H9 (cell line): ENCODE data around the gene SNED1. TPM values are rescaled to one million over a fixed set of nuclear protein-coding genes. Genes with fewer than 3 reads are reported as not detected.

Experiments used
- DNase-seq: peaks from one replicate; pipeline ENCODE4 v3.0.0-alpha.2; 2017
- H2AFZ ChIP-seq: one replicate; pipeline ENCODE4 v1.6.1; 2013; ENCODE audit warnings: mild to moderate bottlenecking, low read length, control low read depth, moderate library complexity
- H2AK5ac ChIP-seq: 2 replicates; pipeline ENCODE4 v1.6.1; 2013; ENCODE audit warnings: low read length, control low read depth, mixed read lengths; ENCODE audit not compliant: insufficient read length
- H2BK120ac ChIP-seq: one replicate; pipeline ENCODE4 v1.6.1; 2013; ENCODE audit warnings: low read depth, mild to moderate bottlenecking, low read length, control low read depth, inconsistent platforms; ENCODE audit not compliant: poor library complexity, severe bottlenecking
- H2BK12ac ChIP-seq: 2 replicates; pipeline ENCODE4 v1.6.1; 2013; ENCODE audit warnings: low read length, control low read depth, mixed read lengths, low read depth; ENCODE audit not compliant: insufficient read length
- H2BK15ac ChIP-seq: 2 replicates; pipeline ENCODE4 v1.6.1; 2013; ENCODE audit warnings: low read depth, low read length, control low read depth
- H2BK20ac ChIP-seq: one replicate; pipeline ENCODE4 v1.6.1; 2013; ENCODE audit warnings: low read depth, mild to moderate bottlenecking, low read length, control low read depth, inconsistent platforms; ENCODE audit not compliant: poor library complexity, severe bottlenecking
- H2BK5ac ChIP-seq: 2 replicates; pipeline ENCODE4 v1.6.1; 2013; ENCODE audit warnings: low read length, control low read depth, mixed read lengths; ENCODE audit not compliant: insufficient read length
- H3K14ac ChIP-seq: 2 replicates; pipeline ENCODE4 v1.6.1; 2013; ENCODE audit warnings: low read length, control low read depth; ENCODE audit not compliant: insufficient read depth
- H3K18ac ChIP-seq: 2 replicates; pipeline ENCODE4 v1.6.1; 2013; ENCODE audit warnings: low read depth, mild to moderate bottlenecking, mixed read lengths, low read length, control low read depth; ENCODE audit not compliant: insufficient read length
- H3K23ac ChIP-seq: 2 replicates; pipeline ENCODE4 v1.6.1; 2013; ENCODE audit warnings: low read length, control low read depth, mixed read lengths, low read depth; ENCODE audit not compliant: insufficient read length
- H3K23me2 ChIP-seq: 2 replicates; pipeline ENCODE4 v1.6.1; 2013; ENCODE audit warnings: low read depth, mild to moderate bottlenecking, mixed read lengths, low read length, control low read depth; ENCODE audit not compliant: insufficient read length, poor library complexity, severe bottlenecking
- H3K27ac ChIP-seq: 2 replicates; pipeline ENCODE4 v1.5.1; 2013; ENCODE audit warnings: low read length, control low read depth, mixed read lengths, low read depth; ENCODE audit not compliant: insufficient read length
- H3K27me3 ChIP-seq: 2 replicates; pipeline ENCODE4 v1.6.1; 2013; ENCODE audit warnings: low read length, control low read depth, inconsistent platforms; ENCODE audit not compliant: insufficient read depth
- H3K4ac ChIP-seq: 2 replicates; pipeline ENCODE4 v1.6.1; 2013; ENCODE audit warnings: low read depth, mild to moderate bottlenecking, control low read depth, inconsistent platforms, low read length, moderate library complexity
- H3K4me1 ChIP-seq: 2 replicates; pipeline ENCODE4 v1.6.1; 2013; ENCODE audit warnings: low read length, control low read depth, inconsistent platforms; ENCODE audit not compliant: insufficient read depth
- H3K4me2 ChIP-seq: 2 replicates; pipeline ENCODE4 v1.6.1; 2013; ENCODE audit warnings: low read length, control low read depth, mixed read lengths; ENCODE audit not compliant: insufficient read length, insufficient read depth
- H3K56ac ChIP-seq: 2 replicates; pipeline ENCODE4 v1.6.1; 2013; ENCODE audit warnings: low read depth, mild to moderate bottlenecking, mixed read lengths, low read length, control low read depth; ENCODE audit not compliant: insufficient read length
- H3K79me1 ChIP-seq: 2 replicates; pipeline ENCODE4 v1.6.1; 2013; ENCODE audit warnings: low read depth, mild to moderate bottlenecking, moderate library complexity, low read length, control low read depth, inconsistent platforms; ENCODE audit not compliant: insufficient read depth, poor library complexity, severe bottlenecking
- H3K79me2 ChIP-seq: 2 replicates; pipeline ENCODE4 v1.6.1; 2013; ENCODE audit warnings: low read length, control low read depth, inconsistent platforms; ENCODE audit not compliant: insufficient read depth
- H3K9ac ChIP-seq: 2 replicates; pipeline ENCODE4 v1.6.1; 2013; ENCODE audit warnings: low read length, control low read depth, mixed read lengths; ENCODE audit not compliant: insufficient read length; ENCODE audit errors: extremely low read depth
- H3K9me3 ChIP-seq: one replicate; pipeline ENCODE4 v1.6.1; 2013; ENCODE audit warnings: low read depth, low read length, inconsistent platforms; ENCODE audit not compliant: control insufficient read depth
- H3T11ph ChIP-seq: one replicate; pipeline ENCODE4 v1.6.1; 2013; ENCODE audit warnings: mild to moderate bottlenecking, low read length, control low read depth, inconsistent platforms
- H4K20me1 ChIP-seq: one replicate; pipeline ENCODE4 v1.6.1; 2013; ENCODE audit not compliant: control insufficient read depth, insufficient read length, insufficient read depth
- H4K5ac ChIP-seq: 2 replicates; pipeline ENCODE4 v1.6.1; 2013; ENCODE audit warnings: low read depth, mild to moderate bottlenecking, mixed read lengths, low read length, control low read depth; ENCODE audit not compliant: insufficient read length
- H4K8ac ChIP-seq: replicated peaks from 2 replicates; pipeline ENCODE4 v1.6.1; 2013; ENCODE audit warnings: low read length, control low read depth, mixed read lengths, low read depth; ENCODE audit not compliant: insufficient read length
- H4K91ac ChIP-seq: 2 replicates; pipeline ENCODE4 v1.6.1; 2013; ENCODE audit warnings: low read depth, mild to moderate bottlenecking, moderate library complexity, mixed read lengths, low read length, control low read depth; ENCODE audit not compliant: insufficient read length
- H3K27ac Mint-ChIP-seq, 3 experiments: 2 replicates in 2 of 3; 3 replicates in 1 of 3; pipeline ENCODE4 v1.8.0; 2020 to 2021; ENCODE audit warnings: mixed read lengths in 3 of 3, mild to moderate bottlenecking in 1 of 3, moderate library complexity in 1 of 3
- H3K27me3 Mint-ChIP-seq: 2 replicates; pipeline ENCODE4 v1.8.0; 2021; ENCODE audit warnings: low read depth, mild to moderate bottlenecking, moderate library complexity, mixed read lengths
- H3K36me3 Mint-ChIP-seq, 3 experiments: 2 replicates in 2 of 3; 3 replicates in 1 of 3; pipeline ENCODE4 v1.8.0; 2020 to 2021; ENCODE audit warnings: low read depth in 3 of 3, mixed read lengths in 3 of 3; ENCODE audit not compliant: insufficient read depth in 1 of 3
- H3K4me1 Mint-ChIP-seq, 2 experiments: 2 replicates each; pipeline ENCODE4 v1.8.0; 2020; ENCODE audit warnings: mixed read lengths in 2 of 2
- H3K4me3 Mint-ChIP-seq, 2 experiments: 2 replicates in 1 of 2; 3 replicates in 1 of 2; pipeline ENCODE4 v1.8.0; 2020 to 2021; ENCODE audit warnings: mild to moderate bottlenecking in 2 of 2, mixed read lengths in 2 of 2, moderate library complexity in 1 of 2
- H3K9me3 Mint-ChIP-seq, 2 experiments: 2 replicates in 1 of 2; 3 replicates in 1 of 2; pipeline ENCODE4 v1.8.0; 2020; ENCODE audit warnings: mild to moderate bottlenecking in 2 of 2, mixed read lengths in 2 of 2, moderate library complexity in 1 of 2
- WGBS: extraction: QIAGEN DNeasy Blood & Tissue Kit; methylation state at CpG from one replicate; pipeline ENCODE4 v1.1.7; 2013; ENCODE audit warnings: missing lambda C conversion rate, low lambda C conversion rate, mixed read lengths; ENCODE audit not compliant: insufficient read length; ENCODE audit errors: extremely low coverage; 5-methylcytosine and 5-hydroxymethylcytosine counted together
- total RNA-seq: library from RNA; stranded (reverse); gene quantifications from 2 replicates; pipeline ENCODE4 v1.2.1, GENCODE V29; 2021
- TF ChIP-seq, protein P1 (sequence below): fragments of 200-600 bp; sonication (generic); conservative IDR thresholded peaks from 3 replicates; pipeline ENCODE4 v1.8.0; 2021; ENCODE audit warnings: antibody characterized with exemption, mild to moderate bottlenecking

The SNED1 gene
- total RNA-seq, 1 experiment from 2014 or later: 2.5 TPM

DNA sequence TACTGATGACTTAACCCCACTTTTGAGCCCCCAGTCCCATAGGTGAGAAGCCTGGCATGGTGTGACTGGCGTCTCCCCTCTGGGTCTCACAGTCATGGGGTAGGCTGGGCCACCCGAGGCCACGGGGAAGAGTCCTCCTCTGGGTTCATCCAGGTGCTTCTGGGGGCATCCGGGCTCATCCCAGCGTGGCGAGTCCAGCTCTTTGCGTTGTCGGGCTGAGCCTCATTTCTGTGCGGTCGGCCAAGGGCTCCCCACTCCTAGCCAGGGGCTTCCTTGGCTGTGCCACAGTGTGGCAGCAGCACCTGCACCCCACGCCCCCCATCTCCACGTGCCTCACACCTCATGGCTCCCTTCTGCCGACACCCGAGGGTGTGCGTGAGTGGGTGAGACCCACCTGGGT lies 27.6 kb upstream of the SNED1 start:
- Histone ChIP-seq H3K56ac (no peak overlapping the region), H3K23ac (no peak overlapping the region), H3K4me1 (no peaks in the 10 kb centered on the region), H3K14ac (no peak overlapping the region), H4K8ac (no peak overlapping the region), H3K9me3 (no peaks in the 10 kb centered on the region), H2AFZ (no peak overlapping the region), H3K18ac (no peak overlapping the region), H4K5ac (no peak overlapping the region), H3K9ac (no peak overlapping the region), H3K4ac (no peak overlapping the region), H4K91ac (no peak overlapping the region), H4K20me1 (no peaks in the 10 kb centered on the region), H2AK5ac (no peak overlapping the region), H3K23me2 (no peaks in the 10 kb centered on the region), H3K27ac (no peak overlapping the region), H2BK5ac (no peak overlapping the region), H3K79me1 (no peaks in the 10 kb centered on the region), H3K4me2 (no peak overlapping the region), H3K79me2 (no peaks in the 10 kb centered on the region), H2BK20ac (no peak overlapping the region), H2BK12ac (no peak overlapping the region), H2BK120ac (no peak overlapping the region), H2BK15ac (no peak overlapping the region), H3K27me3 (no peaks in the 10 kb centered on the region), H3T11ph (no peak overlapping the region)
- no CpG with 5 or more reads among the region's 15 CpGs for WGBS
- H3K27ac Mint-ChIP-seq: peak overlapping the region in 1 of 3 experiments; percentile 62; a peak in 1 of 7 replicates
- H3K27me3 Mint-ChIP-seq: peaks cover 23% of the 10 kb centered on the region
- no peak overlapping the region for H3K4me3 Mint-ChIP-seq
- DNase-seq: no peak
- no peaks in the 10 kb centered on the region for H3K9me3 Mint-ChIP-seq
- TF ChIP-seq, protein P1, sequence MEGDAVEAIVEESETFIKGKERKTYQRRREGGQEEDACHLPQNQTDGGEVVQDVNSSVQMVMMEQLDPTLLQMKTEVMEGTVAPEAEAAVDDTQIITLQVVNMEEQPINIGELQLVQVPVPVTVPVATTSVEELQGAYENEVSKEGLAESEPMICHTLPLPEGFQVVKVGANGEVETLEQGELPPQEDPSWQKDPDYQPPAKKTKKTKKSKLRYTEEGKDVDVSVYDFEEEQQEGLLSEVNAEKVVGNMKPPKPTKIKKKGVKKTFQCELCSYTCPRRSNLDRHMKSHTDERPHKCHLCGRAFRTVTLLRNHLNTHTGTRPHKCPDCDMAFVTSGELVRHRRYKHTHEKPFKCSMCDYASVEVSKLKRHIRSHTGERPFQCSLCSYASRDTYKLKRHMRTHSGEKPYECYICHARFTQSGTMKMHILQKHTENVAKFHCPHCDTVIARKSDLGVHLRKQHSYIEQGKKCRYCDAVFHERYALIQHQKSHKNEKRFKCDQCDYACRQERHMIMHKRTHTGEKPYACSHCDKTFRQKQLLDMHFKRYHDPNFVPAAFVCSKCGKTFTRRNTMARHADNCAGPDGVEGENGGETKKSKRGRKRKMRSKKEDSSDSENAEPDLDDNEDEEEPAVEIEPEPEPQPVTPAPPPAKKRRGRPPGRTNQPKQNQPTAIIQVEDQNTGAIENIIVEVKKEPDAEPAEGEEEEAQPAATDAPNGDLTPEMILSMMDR: no peak
- H3K36me3 Mint-ChIP-seq: no peaks in the 10 kb centered on the region; a peak in 1 of 7 replicates
- no peaks in the 10 kb centered on the region for H3K4me1 Mint-ChIP-seq
